ENCODE results near the gene ABCD3. TPM values are rescaled to one million over a fixed set of nuclear protein-coding genes. Genes with fewer than 3 reads are reported as not detected.
"Not testable (repeated sequence)": the region's sequence is repeated elsewhere in the genome, so short reads cannot be mapped to it uniquely, and the experiment has no call there.

ABCD3 gene
- 93.4 and 94.4 TPM in 2 replicates for total RNA-seq (2022)
- percentile 94 among the genes with signal in this experiment for Bru-seq, nascent RNA
- percentile 92 among the genes with signal in this experiment for BruChase-seq, experiment 1, labeled RNA remaining after a 2-hour chase
- percentile 93 among the genes with signal in this experiment for BruChase-seq, experiment 2, labeled RNA remaining after a 6-hour chase
- long read RNA-seq, transcript ABCD3-202 (23 exons, 3,538 nt) = major isoform, 84 of 114 reads
- long read RNA-seq, transcript ABCD3-201 (9 exons, 884 nt) = minor isoform, 5 of 114 reads
- long read RNA-seq, partial matches to known transcripts = 8 of 114 reads
- long read RNA-seq, other reads (novel, unspliced or antisense) = 17 of 114 reads

DNA sequence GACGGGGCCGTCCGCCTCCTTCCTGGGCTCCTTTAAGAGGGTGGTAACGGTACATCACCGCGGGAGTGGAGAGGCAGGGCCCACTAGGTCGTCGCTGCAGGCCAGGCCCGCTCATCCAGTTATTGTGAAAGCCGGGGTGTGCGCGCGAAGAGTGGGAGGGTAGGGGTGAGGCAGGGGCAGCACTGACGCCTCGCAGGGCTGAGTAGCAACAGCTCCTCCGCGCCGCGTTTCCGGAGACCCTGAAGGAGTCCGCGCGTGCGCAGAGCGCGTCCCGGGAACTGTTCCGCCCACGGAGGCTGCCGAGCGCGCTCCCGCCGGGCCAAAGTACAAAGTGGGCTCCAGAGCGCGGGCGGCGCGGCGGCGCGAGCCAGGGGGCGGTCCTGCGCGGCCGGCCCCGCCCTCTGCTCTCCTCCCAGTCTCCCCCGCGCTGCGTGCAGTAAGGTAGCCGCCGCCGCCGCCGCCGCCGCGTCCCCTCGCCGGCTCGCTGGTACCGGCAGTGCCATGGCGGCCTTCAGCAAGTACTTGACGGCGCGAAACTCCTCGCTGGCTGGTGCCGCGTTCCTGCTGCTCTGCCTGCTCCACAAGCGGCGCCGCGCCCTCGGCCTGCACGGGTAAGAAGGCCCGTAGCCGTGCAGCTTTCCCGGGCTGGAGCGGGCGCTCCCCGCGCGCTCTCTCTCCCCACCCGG is at the start of gene ABCD3:
ABCD3 (plus strand) TSS at position 412 of the 686 bp plus-strand sequence; CDS start at position 502, 90 bp downstream.
- Histone ChIP-seq H3K9me3 (no peaks in the 10 kb centered on the region), H3K36me3 (ENCODE audit: control insufficient read depth, insufficient read depth, low read length) (no peaks in the 10 kb centered on the region), H3K27me3 (replicated peaks; ENCODE audit: control insufficient read depth, insufficient read depth, low read length) (no peaks in the 10 kb centered on the region), H3K4me3 (ENCODE audit: low read depth, low read length) (peak within 1 kb of the TSS; percentile 87), H3K4me1 (peaks cover 27% of the 10 kb centered on the region)
- Mint-ChIP-seq H3K27ac (ENCODE audit: unreplicated experiment) (peak within 1 kb of the TSS; percentile 74), H3K27me3 (ENCODE audit: insufficient read depth, unreplicated experiment) (no peaks in the 10 kb centered on the region), H3K36me3 (ENCODE audit: insufficient read depth, unreplicated experiment) (no peaks in the 10 kb centered on the region), H3K4me1 (ENCODE audit: low read depth, unreplicated experiment) (peaks cover 15% of the 10 kb centered on the region), H3K9me3 (ENCODE audit: unreplicated experiment) (no peaks in the 10 kb centered on the region), H3K4me3 (ENCODE audit: unreplicated experiment) (no peak within 1 kb of the TSS)
- TF ChIP-seq, protein P1, sequence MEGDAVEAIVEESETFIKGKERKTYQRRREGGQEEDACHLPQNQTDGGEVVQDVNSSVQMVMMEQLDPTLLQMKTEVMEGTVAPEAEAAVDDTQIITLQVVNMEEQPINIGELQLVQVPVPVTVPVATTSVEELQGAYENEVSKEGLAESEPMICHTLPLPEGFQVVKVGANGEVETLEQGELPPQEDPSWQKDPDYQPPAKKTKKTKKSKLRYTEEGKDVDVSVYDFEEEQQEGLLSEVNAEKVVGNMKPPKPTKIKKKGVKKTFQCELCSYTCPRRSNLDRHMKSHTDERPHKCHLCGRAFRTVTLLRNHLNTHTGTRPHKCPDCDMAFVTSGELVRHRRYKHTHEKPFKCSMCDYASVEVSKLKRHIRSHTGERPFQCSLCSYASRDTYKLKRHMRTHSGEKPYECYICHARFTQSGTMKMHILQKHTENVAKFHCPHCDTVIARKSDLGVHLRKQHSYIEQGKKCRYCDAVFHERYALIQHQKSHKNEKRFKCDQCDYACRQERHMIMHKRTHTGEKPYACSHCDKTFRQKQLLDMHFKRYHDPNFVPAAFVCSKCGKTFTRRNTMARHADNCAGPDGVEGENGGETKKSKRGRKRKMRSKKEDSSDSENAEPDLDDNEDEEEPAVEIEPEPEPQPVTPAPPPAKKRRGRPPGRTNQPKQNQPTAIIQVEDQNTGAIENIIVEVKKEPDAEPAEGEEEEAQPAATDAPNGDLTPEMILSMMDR (IDR thresholded peaks at IDR 0.05; ENCODE audit: insufficient read depth in 1 of 2, low read depth in 1 of 2, low read length in 1 of 2, severe bottlenecking in 1 of 2, unreplicated experiment in 1 of 2) = no peak
- DNase-seq = peak; percentile 95
- CTCF ChIA-PET = interaction anchor here (0.7 to 1.0 kb wide), 3 partner anchors 45 to 82 kb away, joined by 4 to 7 read pairs (median 5); no protein-coding TSS in a partner anchor
- no TSS peak for BruUV-seq (replicated peaks)
- intact Hi-C loops (cut with micrococcal nuclease; ENCODE audit: unreplicated experiment) = loop anchor here (1.0 to 2.0 kb wide), 5 partner anchors 34 to 81 kb away; no protein-coding TSS in a partner anchor
- POLR2A ChIA-PET = interaction anchor here (0.6 to 1.0 kb wide), 4 partner anchors 34 to 943 kb away, joined by 3 to 5 read pairs (median 4); no protein-coding TSS in a partner anchor

DNA sequence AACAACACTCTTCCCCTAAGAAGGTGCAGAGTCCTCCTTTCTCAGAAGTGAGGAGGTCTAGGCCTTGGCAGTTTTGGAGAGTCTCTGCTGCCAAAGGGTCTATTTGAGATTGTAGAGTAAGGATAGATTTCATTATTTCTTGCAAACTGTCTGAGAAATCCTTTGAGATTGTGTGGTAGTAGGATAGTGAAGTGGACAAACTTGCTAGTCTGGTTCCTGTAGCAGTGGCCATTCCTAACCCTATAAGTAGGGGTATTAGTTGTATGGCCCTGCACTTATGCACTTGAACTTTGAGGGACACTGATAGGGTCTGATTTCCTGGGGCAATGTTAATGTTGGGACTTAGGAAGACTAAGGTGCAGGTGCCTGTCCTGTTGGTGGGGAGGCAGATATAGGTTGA is 45.4 kb upstream of the ABCD3 start:
- POLR2A ChIA-PET = not testable (repeated sequence)

DNA sequence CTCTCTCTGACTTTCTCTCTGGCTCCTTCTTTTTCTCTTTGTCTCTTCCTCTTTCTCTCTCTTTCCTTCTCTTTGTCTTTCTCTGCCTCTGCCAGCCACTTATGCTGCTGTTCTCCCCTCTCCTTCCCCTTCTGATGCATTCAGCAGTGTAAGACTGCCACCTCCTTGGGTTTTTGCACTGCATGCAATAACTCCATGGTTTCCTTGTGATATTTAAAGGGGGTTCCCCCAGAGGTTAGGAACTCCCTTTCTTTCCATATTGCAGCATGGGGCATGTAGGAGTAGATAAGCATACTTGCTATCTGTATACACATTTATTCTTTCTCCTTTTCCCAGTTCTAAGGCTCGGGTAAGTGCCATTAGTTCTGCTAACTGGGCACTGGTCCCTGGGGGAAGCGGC is 44.9 kb upstream of the ABCD3 start:
- intact Hi-C loops (cut with micrococcal nuclease; ENCODE audit: unreplicated experiment); H3K27me3 Mint-ChIP-seq (ENCODE audit: insufficient read depth, unreplicated experiment); H3K27me3 ChIP-seq (replicated peaks; ENCODE audit: control insufficient read depth, insufficient read depth, low read length); H3K4me1 ChIP-seq; H3K4me3 Mint-ChIP-seq (ENCODE audit: unreplicated experiment); BruUV-seq (replicated peaks); H3K9me3 Mint-ChIP-seq (ENCODE audit: unreplicated experiment); H3K4me1 Mint-ChIP-seq (ENCODE audit: low read depth, unreplicated experiment); H3K36me3 ChIP-seq (ENCODE audit: control insufficient read depth, insufficient read depth, low read length); CTCF ChIA-PET; DNase-seq; H3K4me3 ChIP-seq (ENCODE audit: low read depth, low read length); H3K9me3 ChIP-seq; POLR2A ChIA-PET; H3K36me3 Mint-ChIP-seq (ENCODE audit: insufficient read depth, unreplicated experiment): not testable (repeated sequence)
- H3K27ac Mint-ChIP-seq (ENCODE audit: unreplicated experiment) = peak overlapping the region; percentile 10

More for the DNA sequence above, 45.4 kb upstream of the ABCD3 start:
- H3K4me1 ChIP-seq; H3K27me3 Mint-ChIP-seq (ENCODE audit: insufficient read depth, unreplicated experiment); H3K4me3 Mint-ChIP-seq (ENCODE audit: unreplicated experiment); H3K4me1 Mint-ChIP-seq (ENCODE audit: low read depth, unreplicated experiment); H3K9me3 ChIP-seq; BruUV-seq (replicated peaks); H3K36me3 Mint-ChIP-seq (ENCODE audit: insufficient read depth, unreplicated experiment); H3K9me3 Mint-ChIP-seq (ENCODE audit: unreplicated experiment); CTCF ChIA-PET; H3K4me3 ChIP-seq (ENCODE audit: low read depth, low read length); H3K27me3 ChIP-seq (replicated peaks; ENCODE audit: control insufficient read depth, insufficient read depth, low read length); intact Hi-C loops (cut with micrococcal nuclease; ENCODE audit: unreplicated experiment); H3K36me3 ChIP-seq (ENCODE audit: control insufficient read depth, insufficient read depth, low read length): not testable (repeated sequence)
- DNase-seq = peak in 1 of 2 experiments; percentile 11
- H3K27ac Mint-ChIP-seq (ENCODE audit: unreplicated experiment) = peak overlapping the region; percentile 10

DNA sequence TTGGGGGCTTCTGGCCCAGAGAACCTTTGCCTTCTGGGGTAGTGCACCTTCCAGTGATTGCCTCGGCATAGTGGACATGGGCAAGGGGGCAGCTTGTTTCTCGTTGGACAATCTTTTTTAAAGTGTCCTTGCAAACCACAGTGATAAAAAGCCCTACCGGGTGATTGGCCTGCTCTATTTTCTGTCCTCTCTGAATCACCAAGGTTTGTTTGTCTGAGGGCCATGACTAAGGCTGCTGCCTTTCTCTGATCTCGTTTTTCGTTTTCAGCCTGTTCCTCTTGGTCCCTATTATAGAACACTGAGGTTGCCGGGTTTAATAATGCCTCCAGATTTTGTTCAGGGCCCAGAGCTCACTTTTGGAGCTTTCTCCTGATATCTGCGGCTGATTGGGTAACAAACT is 42.5 kb upstream of the ABCD3 start:
- H3K36me3 ChIP-seq (ENCODE audit: control insufficient read depth, insufficient read depth, low read length); H3K27me3 Mint-ChIP-seq (ENCODE audit: insufficient read depth, unreplicated experiment); H3K4me3 Mint-ChIP-seq (ENCODE audit: unreplicated experiment); H3K4me1 Mint-ChIP-seq (ENCODE audit: low read depth, unreplicated experiment); H3K9me3 ChIP-seq; H3K27ac Mint-ChIP-seq (ENCODE audit: unreplicated experiment); H3K36me3 Mint-ChIP-seq (ENCODE audit: insufficient read depth, unreplicated experiment); H3K4me1 ChIP-seq; BruUV-seq (replicated peaks); intact Hi-C loops (cut with micrococcal nuclease; ENCODE audit: unreplicated experiment); DNase-seq; H3K27me3 ChIP-seq (replicated peaks; ENCODE audit: control insufficient read depth, insufficient read depth, low read length); CTCF ChIA-PET; H3K9me3 Mint-ChIP-seq (ENCODE audit: unreplicated experiment); POLR2A ChIA-PET; H3K4me3 ChIP-seq (ENCODE audit: low read depth, low read length): not testable (repeated sequence)

DNA sequence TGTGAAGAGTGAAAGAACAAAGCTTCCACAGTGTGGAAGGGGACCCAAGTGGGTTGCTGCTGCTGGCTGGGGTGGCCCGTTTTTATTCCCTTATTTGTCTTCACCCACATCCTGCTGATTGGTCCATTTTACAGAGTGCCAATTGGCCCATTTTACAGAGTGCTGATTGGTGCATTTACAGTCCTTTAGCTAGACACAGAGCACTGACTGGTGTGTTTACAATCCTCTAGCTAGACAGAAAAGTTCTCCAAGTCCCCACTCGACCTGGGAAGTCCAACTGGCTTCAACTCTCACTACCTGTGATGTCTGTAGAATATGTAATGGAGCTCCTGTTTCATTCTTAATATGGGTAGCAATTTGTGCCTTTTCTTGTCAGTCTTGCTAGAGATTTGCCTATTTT is 39.7 kb upstream of the ABCD3 start:
- H3K4me3 ChIP-seq (ENCODE audit: low read depth, low read length); H3K4me3 Mint-ChIP-seq (ENCODE audit: unreplicated experiment); H3K27ac Mint-ChIP-seq (ENCODE audit: unreplicated experiment); H3K36me3 Mint-ChIP-seq (ENCODE audit: insufficient read depth, unreplicated experiment); H3K9me3 ChIP-seq; CTCF ChIA-PET; POLR2A ChIA-PET; H3K9me3 Mint-ChIP-seq (ENCODE audit: unreplicated experiment); H3K4me1 Mint-ChIP-seq (ENCODE audit: low read depth, unreplicated experiment); intact Hi-C loops (cut with micrococcal nuclease; ENCODE audit: unreplicated experiment); BruUV-seq (replicated peaks); H3K27me3 ChIP-seq (replicated peaks; ENCODE audit: control insufficient read depth, insufficient read depth, low read length); H3K27me3 Mint-ChIP-seq (ENCODE audit: insufficient read depth, unreplicated experiment); H3K36me3 ChIP-seq (ENCODE audit: control insufficient read depth, insufficient read depth, low read length); DNase-seq: not testable (repeated sequence)
- peaks cover 26% of the 10 kb centered on the region for H3K4me1 ChIP-seq

Data from Caco-2 (cell line).